GM21447 (cell line): ENCODE data around the gene MSANTD2.
A peak's percentile ranks its signal among the peaks of the same experiment; 100 is the strongest.

Source experiments
- ATAC-seq: cut with Tn5 transposase; IDR thresholded peaks from one replicate; pipeline ENCODE4 v1.9.1; 2021; ENCODE audit not compliant: unreplicated experiment

Gene MSANTD2

GRCh38 chr11:124800226-124800929 lies at the start of gene MSANTD2:
MSANTD2 (minus strand) TSS chr11:124800406; CDS start chr11:124800380, 26 bp downstream.
- peak; percentile 84 for ATAC-seq

- no peak for ATAC-seq
Observed at GRCh38 chr11:124846070-124846673, 46.0 kb upstream of the MSANTD2 start.

GRCh38 chr11:124844664-124845079 lies 44.5 kb upstream of the MSANTD2 start:
- no peak for ATAC-seq

- ATAC-seq = no peak
Observed at GRCh38 chr11:124843616-124843910, 43.4 kb upstream of the MSANTD2 start.

GRCh38 chr11:124842305-124842704 lies 42.1 kb upstream of the MSANTD2 start:
- no peak for ATAC-seq

- ATAC-seq = no peak
Observed at GRCh38 chr11:124841840-124842239, 41.6 kb upstream of the MSANTD2 start.

- no peak for ATAC-seq
Observed at GRCh38 chr11:124841201-124841600, 41.0 kb upstream of the MSANTD2 start.

DNA sequence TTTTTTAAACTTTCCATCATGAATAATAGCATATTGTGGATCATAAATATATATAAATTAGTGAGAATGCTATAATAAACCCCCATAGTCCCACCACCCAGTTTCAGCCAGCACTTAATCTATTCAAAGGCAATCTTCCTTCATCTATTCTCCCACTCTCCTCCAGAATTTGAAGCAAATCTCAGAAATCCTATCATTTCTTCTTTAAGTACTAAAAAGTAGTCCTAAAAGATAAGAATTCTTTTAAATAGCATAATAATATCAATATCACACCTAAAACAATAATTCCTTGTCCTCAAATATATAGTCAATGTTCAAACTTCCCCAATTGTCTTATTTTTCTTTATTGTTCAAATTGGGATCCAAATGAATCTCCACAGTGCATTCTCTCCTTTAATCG lies 40.5 kb upstream of the MSANTD2 start:
- no peak for ATAC-seq

GRCh38 chr11:124839972-124840621 lies 39.9 kb upstream of the MSANTD2 start:
- ATAC-seq = no peak

- no peak for ATAC-seq
Observed at GRCh38 chr11:124839128-124839971, 39.1 kb upstream of the MSANTD2 start.

- ATAC-seq = no peak
Observed at GRCh38 chr11:124838805-124839127, 38.6 kb upstream of the MSANTD2 start.

DNA sequence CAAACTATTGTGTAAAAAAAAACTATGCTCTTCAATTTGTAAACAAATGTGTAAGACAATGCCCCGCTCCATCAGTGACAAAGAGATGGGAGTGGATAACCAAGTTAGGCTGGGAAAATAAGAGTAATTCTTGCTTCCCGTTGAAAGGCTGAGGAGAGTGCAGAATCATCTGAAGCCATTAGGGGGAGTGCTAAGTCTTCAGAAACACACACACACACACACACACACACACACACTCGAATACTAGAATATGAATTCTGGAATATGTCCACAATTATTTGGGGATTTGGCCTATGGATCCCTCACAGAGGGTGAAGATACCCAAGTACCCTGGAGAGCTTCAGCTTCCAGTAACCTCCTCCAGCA lies 37.3 kb upstream of the MSANTD2 start:
- no peak for ATAC-seq

- ATAC-seq = no peak
Observed at GRCh38 chr11:124835918-124836317, 35.7 kb upstream of the MSANTD2 start.

DNA sequence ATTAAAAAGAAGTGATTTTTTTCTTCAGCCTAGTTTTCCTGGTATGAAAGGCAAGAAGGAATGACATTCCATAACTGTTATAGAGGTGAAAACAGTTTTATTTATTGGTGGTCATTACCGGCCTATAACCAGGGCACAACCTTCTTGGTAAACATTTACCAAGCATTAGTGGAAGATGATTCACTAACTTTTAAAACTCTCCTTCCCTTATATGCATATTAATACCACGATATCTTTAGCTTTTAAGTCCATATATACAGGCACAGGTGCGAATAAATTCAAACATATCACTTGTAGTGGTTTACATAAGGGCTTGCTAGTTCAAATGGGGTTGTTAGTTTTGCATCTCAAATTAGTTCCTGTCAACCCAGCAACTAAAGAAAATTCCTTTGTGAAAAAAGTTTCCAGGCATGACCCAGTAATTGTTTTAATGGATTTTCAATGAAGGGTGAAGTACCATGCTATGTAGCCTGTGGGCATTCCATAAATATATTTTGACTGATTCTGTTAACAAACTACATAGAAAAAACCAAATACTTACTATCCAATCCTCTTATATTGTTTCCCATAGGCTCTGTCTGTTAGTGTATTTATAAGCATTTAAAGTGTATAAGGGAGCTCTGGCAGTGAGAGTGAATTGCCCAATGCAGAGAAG lies 34.4 kb upstream of the MSANTD2 start:
- ATAC-seq = no peak

DNA sequence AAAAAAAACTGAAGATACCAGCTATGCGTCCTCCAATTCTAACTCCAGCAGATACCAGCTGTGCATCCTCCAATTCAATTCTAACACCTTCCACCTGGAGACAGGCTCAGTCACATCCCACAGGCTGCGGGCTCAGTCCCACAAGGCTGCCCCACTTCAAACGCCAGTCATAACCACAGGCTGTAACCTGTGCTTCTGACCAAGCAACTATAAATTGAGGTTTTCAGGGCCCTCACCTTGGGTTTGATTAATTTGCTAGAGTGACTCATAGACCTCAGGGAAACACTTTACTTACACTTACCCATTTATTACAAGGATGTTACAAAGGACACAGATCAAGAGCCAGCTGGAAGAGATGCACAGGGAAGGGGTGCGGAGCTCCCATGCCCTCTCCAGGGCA lies 32.4 kb upstream of the MSANTD2 start:
- ATAC-seq = no peak

DNA sequence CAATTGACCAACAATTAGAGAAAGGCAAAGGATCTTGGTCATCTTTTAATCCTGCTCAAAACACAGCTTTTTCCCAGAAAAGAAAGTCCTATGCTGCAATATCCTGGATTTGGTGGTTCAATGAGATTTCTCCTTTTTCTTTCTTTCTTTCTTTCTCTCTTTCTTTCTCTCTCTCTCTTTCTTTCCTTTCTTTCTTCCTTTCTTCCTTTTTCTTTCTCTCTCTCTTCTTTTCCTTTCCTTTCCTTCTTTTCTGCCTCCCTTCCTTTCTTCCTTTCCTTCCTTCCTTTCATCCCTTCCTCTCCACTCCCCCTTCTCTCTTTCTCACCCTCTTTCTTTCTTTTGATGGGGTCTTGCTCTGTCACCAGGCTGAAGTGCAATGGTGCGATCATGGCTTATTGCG lies 31.7 kb upstream of the MSANTD2 start:
- no peak for ATAC-seq

DNA sequence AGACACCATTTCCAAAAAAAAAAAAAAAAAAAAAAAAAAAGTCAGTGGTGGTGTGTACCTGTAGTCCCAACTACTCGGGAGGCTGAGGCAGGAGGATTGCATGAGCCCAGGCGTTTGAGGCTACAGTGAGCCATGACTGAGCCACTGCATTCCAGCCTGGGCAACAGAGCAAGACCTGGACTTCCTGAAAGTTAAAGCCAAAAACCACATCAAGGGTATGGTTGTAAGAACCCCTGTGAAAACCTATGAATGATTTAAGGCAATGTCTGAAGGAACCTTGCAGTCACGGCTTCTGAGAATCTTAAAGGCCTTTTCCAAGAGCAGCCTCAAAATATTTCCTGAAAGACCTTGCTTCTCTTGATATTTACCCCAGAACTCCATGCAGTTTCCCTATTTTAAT lies 30.5 kb upstream of the MSANTD2 start:
- no peak for ATAC-seq

GRCh38 chr11:124829986-124830385 lies 29.8 kb upstream of the MSANTD2 start:
- ATAC-seq = no peak

GRCh38 chr11:124825876-124826275 lies 25.7 kb upstream of the MSANTD2 start:
- no peak for ATAC-seq

GRCh38 chr11:124823512-124824376 lies 23.5 kb upstream of the MSANTD2 start:
- ATAC-seq = no peak
